HG02973 (cell line): Measurements from ENCODE around the gene DCAF8.
A peak's percentile ranks its signal among the peaks of the same experiment; 100 is the strongest.

ENCODE experiments used
- ATAC-seq: cut with Tn5 transposase; IDR thresholded peaks from one replicate; pipeline ENCODE4 v1.9.1; 2021; ENCODE audit warnings: moderate library complexity; ENCODE audit not compliant: unreplicated experiment

The DCAF8 gene

GRCh38 chr1:160206036-160206389, 56.3 kb downstream of the DCAF8 start:
- ATAC-seq = no peak

- no peak for ATAC-seq
Observed at GRCh38 chr1:160205242-160206035, 56.9 kb downstream of the DCAF8 start, which contains the start of gene PEA15. TSS of gene PEA15 (plus strand) at chr1:160205384. CDS start at chr1:160211545, 6,161 bp downstream.

DNA sequence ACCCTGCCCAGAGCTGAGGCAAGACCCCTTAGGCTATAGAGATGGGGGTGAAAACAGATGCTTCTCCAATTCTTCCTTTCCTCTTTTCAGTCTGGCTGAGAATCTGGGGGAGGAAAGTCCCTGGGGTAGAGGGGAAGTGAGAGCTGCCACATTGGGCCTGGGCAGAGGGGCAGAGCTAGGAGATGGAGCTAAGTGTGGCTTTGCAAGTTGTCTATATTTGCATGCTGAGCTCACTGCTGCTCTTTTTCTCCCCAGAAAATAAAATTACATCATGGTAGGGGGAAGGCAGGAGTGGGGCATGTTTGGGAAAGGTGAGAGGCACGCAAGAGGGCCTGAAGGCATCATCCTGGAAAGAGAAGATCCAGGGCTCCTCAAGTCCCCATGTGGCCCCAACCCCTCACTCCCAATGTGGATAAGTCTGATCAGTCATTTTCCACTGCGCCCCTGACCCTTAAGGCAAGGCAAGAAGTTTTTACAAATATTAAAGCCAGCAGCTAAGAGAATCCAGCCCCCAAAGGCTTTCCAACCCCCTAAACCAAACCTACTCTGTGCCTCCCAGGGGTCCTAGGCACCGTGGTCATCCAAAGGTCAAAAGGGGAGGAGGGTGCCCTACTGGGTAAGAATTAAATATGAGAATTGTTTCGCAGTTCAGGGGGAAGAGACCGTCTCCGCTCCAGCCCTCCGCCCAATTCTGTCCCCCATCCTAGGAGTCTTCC, 57.7 kb downstream of the DCAF8 start:
- ATAC-seq = peak; percentile 57

DNA sequence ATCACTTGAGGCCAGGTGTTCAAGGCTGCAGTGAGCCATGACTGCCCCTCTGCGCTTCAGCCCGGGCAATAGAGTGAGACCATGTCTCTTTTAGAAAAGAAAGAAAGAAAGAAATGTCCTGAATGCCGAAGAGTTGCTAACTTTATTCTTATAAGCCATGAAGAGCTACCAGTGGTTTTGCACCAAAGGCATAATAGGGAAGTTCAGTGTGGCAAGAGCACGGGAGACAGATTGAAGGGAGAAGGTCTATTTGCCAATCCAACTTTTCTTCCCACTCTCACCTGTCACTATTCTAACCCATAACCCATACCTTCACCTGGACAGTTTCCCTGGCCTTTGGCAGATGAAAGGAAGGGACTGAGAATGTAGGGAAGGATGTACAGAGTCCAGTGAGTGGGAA, 61.6 kb downstream of the DCAF8 start:
- ATAC-seq = no peak

- no peak for ATAC-seq
Observed at GRCh38 chr1:160197231-160197630, 65.1 kb downstream of the DCAF8 start.

DNA sequence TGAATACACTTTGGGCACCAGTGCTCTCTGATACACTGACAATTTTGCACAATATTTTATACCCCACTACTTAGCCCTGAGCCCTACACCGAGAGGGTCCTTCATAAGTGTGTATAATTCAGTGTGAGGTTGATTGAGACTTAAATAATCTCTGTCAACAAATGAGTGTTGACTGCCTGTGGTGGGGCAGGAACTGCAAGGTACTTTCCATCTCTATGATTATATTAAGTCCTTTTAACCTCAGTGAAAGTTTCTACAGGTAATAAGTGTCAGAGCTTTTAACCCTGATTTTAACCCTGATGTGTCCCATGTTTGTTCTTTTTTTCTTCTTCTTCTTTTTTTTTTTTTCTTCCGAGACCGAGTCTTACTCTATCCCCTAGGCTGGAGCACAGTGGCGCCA, 66.2 kb downstream of the DCAF8 start:
- ATAC-seq = no peak

GRCh38 chr1:160194737-160195059, 67.7 kb downstream of the DCAF8 start:
- no peak for ATAC-seq

- ATAC-seq = no peak
Observed at GRCh38 chr1:160193832-160194736, 68.3 kb downstream of the DCAF8 start.

GRCh38 chr1:160193091-160193819, 69.1 kb downstream of the DCAF8 start:
- no peak for ATAC-seq

DNA sequence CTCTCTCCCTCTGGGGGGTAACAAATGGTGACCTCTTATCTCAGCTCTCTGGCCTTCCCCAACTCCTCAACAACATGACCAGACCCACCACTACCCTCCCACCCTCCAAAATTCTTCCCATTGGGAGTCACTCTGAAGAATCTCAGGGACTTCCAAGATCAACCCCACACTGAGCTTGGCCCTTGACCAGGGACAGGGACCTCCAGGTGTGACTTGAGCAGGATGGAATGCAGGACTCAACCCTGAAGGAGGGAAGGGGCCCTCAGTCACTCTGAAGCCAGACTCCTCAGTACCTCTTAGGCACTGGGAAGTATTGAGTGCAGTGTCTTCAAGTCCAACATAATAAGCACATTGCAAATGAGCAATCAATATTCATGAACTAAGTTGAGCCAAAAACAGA, 70.1 kb downstream of the DCAF8 start:
- ATAC-seq = no peak

DNA sequence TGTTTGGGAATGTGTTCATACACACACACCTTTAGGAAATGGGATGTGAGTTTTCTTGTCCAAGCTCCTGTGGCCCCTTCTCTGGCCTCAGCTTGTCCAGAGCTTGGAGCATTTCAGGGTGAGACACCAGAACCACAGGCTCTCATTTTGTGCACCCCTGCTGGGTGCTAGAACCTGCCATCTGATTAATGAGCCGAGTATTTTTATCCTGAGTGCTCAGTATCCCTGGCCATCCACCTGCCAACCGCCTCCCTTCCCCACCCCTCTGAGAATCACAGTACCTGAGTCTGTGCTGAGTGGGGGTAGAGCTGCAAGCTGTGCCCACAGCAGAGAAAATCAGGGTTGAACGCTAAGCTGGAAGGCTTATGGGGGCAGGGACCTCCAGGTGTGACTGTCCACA, 70.6 kb downstream of the DCAF8 start:
- ATAC-seq = no peak

DNA sequence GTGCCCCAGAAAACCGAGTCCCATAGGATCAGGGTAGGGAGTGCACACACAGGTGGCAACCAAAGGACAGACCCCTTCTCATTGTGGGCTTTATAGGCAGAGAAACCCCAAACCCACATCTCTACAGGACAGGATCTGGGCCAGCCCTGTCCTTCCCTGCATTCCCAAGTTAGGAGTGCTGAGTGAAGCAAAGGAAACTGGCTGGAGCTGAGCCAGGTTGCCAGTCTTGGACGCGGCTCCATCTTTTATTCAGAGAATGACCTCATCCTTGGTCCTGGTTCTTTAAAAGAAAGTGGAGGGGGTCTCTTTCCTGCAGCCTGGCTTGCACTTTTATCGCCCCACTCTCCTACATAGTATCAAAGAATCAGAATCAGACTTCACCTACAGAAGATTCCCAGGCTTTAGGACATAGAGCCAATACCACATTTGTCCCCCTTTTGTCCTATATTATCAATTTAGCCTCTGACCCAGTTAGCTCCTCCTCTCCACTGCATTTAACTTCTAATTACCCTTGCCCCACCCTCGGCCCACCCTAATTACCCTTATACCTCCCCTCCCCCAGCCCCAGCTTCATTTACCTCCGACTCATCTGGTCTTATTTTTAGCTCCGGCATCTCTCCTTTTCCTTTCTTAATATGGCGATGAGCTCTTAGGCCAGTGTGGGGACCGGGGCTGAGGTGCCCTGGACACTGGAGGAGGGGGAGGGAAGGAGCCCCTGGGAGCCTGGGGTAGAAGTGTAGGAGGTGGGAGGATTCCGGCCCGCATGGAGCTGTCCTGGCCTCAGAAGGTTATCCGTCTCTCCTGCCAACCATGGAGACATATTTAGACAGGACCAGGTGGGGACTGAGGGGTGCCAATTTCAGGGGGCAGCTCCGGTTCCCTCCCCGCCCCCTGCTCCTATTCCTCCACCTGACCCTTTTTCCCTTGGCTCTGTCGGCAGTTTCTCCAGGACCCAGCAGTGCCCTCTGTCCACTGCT, 72.4 kb downstream of the DCAF8 start, which contains the start of gene CASQ1:
TSS of gene CASQ1 (plus strand) at position 927 of the 977 bp plus-strand sequence. CDS start 177 bp downstream, outside the sequence.
- ATAC-seq = no peak

- no peak for ATAC-seq
Observed at GRCh38 chr1:160188341-160188740, 74.0 kb downstream of the DCAF8 start.

DNA sequence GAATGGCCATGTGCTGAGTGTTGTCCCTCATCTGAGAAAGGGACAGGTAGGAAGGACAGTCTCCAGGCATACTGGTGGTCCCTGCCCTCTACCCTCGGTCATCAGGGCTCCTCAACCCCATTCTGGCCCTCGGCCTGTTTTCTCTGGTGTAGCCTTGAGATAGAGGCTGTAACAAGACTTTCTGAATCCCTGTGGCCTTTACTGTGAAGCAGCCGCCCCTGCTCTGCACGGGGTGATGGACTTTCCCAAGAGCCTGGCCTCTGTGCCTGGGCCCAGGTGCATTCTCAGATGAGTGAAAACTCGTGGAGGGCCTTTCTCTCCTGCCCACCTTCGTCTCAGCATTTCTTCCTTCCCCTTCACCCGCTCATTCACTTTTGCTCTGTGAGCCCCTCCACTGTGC, 74.9 kb downstream of the DCAF8 start:
- ATAC-seq = no peak

- no peak for ATAC-seq
Observed at GRCh38 chr1:160186729-160187128, 75.6 kb downstream of the DCAF8 start.

DNA sequence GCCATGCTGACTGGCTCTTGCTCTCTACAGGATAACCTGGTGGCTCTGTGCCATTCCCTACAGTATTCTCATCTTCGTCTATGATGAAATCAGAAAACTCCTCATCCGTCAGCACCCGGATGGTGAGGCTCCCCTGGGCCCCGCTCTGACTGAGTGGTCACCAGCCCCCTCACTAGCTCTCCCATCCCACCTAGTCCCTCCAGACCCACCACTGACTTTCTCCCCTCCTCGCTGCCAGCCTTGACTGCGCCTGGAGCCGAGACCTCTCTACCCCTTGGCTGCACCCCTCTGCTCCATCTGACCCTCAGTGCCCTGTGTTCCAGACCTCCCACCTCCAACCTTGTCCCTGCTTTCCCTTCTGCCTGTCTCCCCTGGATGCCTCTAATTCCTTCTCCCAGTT, 76.1 kb downstream of the DCAF8 start:
- ATAC-seq = no peak

GRCh38 chr1:160179336-160179735, 83.0 kb downstream of the DCAF8 start:
- no peak for ATAC-seq

DNA sequence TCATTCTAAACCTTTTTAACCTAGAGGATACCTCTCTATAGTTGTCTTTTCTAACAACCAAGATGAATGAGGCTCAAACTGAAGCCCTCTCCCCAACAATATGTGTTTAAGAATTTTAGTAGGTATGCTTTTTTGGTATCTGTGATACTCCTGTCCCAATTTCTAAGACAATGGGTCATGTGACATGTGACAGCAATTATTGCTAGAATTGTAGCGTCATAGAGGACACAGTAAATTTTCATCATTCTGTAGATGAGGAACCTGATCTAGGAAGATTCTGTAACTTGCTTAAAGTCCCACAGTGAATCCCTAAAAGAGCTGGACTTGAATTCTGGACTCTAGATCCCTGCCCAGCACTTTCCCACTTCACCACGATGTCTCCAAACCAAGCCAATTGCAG, 83.6 kb downstream of the DCAF8 start:
- no peak for ATAC-seq

- ATAC-seq = no peak
Observed at GRCh38 chr1:160177667-160178066, 84.7 kb downstream of the DCAF8 start.

DNA sequence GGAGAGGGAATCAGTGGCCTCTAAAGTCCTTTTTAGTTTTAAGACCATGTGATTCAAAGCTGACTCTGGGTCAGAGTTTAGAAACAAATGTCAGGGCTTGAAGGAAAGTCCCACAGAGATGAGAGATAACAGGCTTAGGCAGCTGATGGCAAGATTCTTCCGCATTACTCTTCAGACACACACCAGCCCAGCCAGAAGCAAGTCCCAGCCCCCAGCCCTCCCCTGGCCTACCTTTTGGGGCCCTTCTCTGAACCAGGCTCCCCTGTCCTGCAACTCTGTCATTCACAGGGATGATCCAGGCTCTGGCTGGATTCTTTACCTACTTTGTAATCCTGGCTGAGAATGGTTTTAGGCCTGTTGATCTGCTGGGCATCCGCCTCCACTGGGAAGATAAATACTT, 85.1 kb downstream of the DCAF8 start:
- no peak for ATAC-seq
